IMR-90 (cell line): ENCODE results near the gene NADSYN1. TPM values are rescaled to one million over a fixed set of nuclear protein-coding genes. Genes with fewer than 3 reads are reported as not detected.

ENCODE experiments used
- ATAC-seq: fragments of 200-7000 bp; cut with Tn5 transposase; 2 replicates; pipeline ENCODE4 v1.9.1; 2020; ENCODE audit warnings: low read depth, mild to moderate bottlenecking, moderate library complexity
- BruUV-seq: library from RNA; stranded (reverse); fragments of 400-500 nt; replicated peaks from 2 replicates; lab custom pipeline; 2021; lab: Mats Ljungman, UMichigan
- CTCF ChIA-PET: fragments of 300-600 bp; formaldehyde crosslinking; extraction: SDS; loops from one replicate; lab custom pipeline; 2021; ENCODE audit warnings: antibody characterized with exemption; lab: Yijun Ruan, JAX
- POLR2A ChIA-PET: fragments of 300-600 bp; sonication (Branson Sonifier 250); formaldehyde crosslinking; loops from one replicate; lab custom pipeline; 2022; ENCODE audit warnings: antibody characterized with exemption; ENCODE audit not compliant: unreplicated experiment; lab: Charles Lee
- DNase-seq: peaks from one replicate; pipeline ENCODE4 v3.0.0; 2013
- H2AFZ ChIP-seq: replicated peaks from 2 replicates; pipeline ENCODE3; 2013; ENCODE audit warnings: low read length, mild to moderate bottlenecking; ENCODE audit not compliant: poor library complexity
- H2AK5ac ChIP-seq: 2 replicates; pipeline ENCODE4 v1.6.1; 2013; ENCODE audit warnings: low read depth, low read length, inconsistent platforms
- H2AK9ac ChIP-seq: replicated peaks from 2 replicates; pipeline ENCODE3; 2013; ENCODE audit warnings: mild to moderate bottlenecking, low read depth, low read length, moderate library complexity; ENCODE audit not compliant: poor library complexity
- H2BK120ac ChIP-seq: 2 replicates; pipeline ENCODE4 v1.6.1; 2013; ENCODE audit warnings: low read depth, low read length, inconsistent platforms
- H2BK15ac ChIP-seq: 3 replicates; pipeline ENCODE4 v1.6.1; 2013; ENCODE audit warnings: low read depth, low read length, inconsistent platforms
- H2BK20ac ChIP-seq: 2 replicates; pipeline ENCODE4 v1.6.1; 2013; ENCODE audit warnings: low read depth, mild to moderate bottlenecking, inconsistent platforms, low read length, moderate library complexity
- H2BK5ac ChIP-seq: 2 replicates; pipeline ENCODE4 v1.6.1; 2013; ENCODE audit warnings: mild to moderate bottlenecking, low read depth, low read length, inconsistent platforms; ENCODE audit not compliant: poor library complexity, severe bottlenecking
- H3K14ac ChIP-seq: replicated peaks from 2 replicates; pipeline ENCODE4 v1.6.1; 2013; ENCODE audit warnings: low read depth, low read length, inconsistent platforms
- H3K18ac ChIP-seq: 2 replicates; pipeline ENCODE4 v1.6.1; 2013; ENCODE audit warnings: low read depth, low read length, control low read depth
- H3K23ac ChIP-seq: 2 replicates; pipeline ENCODE4 v1.6.1; 2013; ENCODE audit warnings: low read depth, low read length, inconsistent platforms
- H3K27ac ChIP-seq: 2 replicates; pipeline ENCODE4 v1.5.1; 2013; ENCODE audit warnings: mild to moderate bottlenecking, control low read depth, low read length; ENCODE audit not compliant: insufficient read depth
- H3K27me3 ChIP-seq: 2 replicates; pipeline ENCODE4 v1.6.1; 2013; ENCODE audit warnings: low read length; ENCODE audit not compliant: control insufficient read depth, insufficient read depth
- H3K36me3 ChIP-seq: 2 replicates; pipeline ENCODE4 v1.6.1; 2013; ENCODE audit warnings: low read length, mixed read lengths; ENCODE audit not compliant: control insufficient read depth, insufficient read depth
- H3K4ac ChIP-seq: 2 replicates; pipeline ENCODE4 v1.6.1; 2013; ENCODE audit warnings: low read depth, low read length, inconsistent platforms
- H3K4me1 ChIP-seq: 2 replicates; pipeline ENCODE4 v1.6.1; 2013; ENCODE audit warnings: low read length, mixed read lengths; ENCODE audit not compliant: control insufficient read depth, insufficient read depth
- H3K4me2 ChIP-seq: 2 replicates; pipeline ENCODE4 v1.6.1; 2013; ENCODE audit warnings: low read depth, mild to moderate bottlenecking, control low read depth, low read length, moderate library complexity
- H3K4me3 ChIP-seq: 2 replicates; pipeline ENCODE4 v1.5.1; 2013; ENCODE audit warnings: low read depth, mild to moderate bottlenecking, control low read depth, low read length, moderate library complexity; ENCODE audit not compliant: insufficient read depth
- H3K56ac ChIP-seq: 2 replicates; pipeline ENCODE4 v1.6.1; 2013; ENCODE audit warnings: low read length, inconsistent platforms; ENCODE audit not compliant: insufficient read depth; ENCODE audit errors: extremely low read depth
- H3K79me1 ChIP-seq, 2 experiments: 2 replicates each; pipeline ENCODE4 v1.6.1; 2013; ENCODE audit warnings: low read length in 2 of 2, inconsistent platforms in 1 of 2, low read depth in 1 of 2
- H3K9ac ChIP-seq: 2 replicates; pipeline ENCODE4 v1.6.1; 2013; ENCODE audit warnings: low read depth, low read length, control low read depth
- H3K9me1 ChIP-seq: 2 replicates; pipeline ENCODE4 v1.6.1; 2013; ENCODE audit warnings: low read length, inconsistent platforms; ENCODE audit not compliant: insufficient read depth
- H3K9me3 ChIP-seq: 2 replicates; pipeline ENCODE4 v1.6.1; 2013; ENCODE audit warnings: low read length; ENCODE audit not compliant: control insufficient read depth, insufficient read depth
- H4K20me1 ChIP-seq: 2 replicates; pipeline ENCODE4 v1.6.1; 2013; ENCODE audit warnings: low read length, inconsistent platforms; ENCODE audit not compliant: insufficient read depth
- H4K5ac ChIP-seq: 2 replicates; pipeline ENCODE4 v1.6.1; 2013; ENCODE audit warnings: mild to moderate bottlenecking, low read depth, low read length, control low read depth
- H4K8ac ChIP-seq, 2 experiments: 2 replicates each; pipeline ENCODE4 v1.6.1; 2013; ENCODE audit warnings: low read depth in 2 of 2, low read length in 2 of 2, control low read depth in 1 of 2, inconsistent platforms in 1 of 2
- H4K91ac ChIP-seq: 2 replicates; pipeline ENCODE4 v1.6.1; 2013; ENCODE audit warnings: low read depth, low read length, inconsistent platforms; ENCODE audit not compliant: insufficient read depth
- BHLHE40 ChIP-seq: fragments of 150-350 bp; IDR thresholded peaks from 2 replicates; pipeline ENCODE4 v1.6.1; 2016; ENCODE audit warnings: mild to moderate bottlenecking, low read depth, low read length
- CEBPB ChIP-seq: IDR thresholded peaks from 2 replicates; pipeline ENCODE4 v1.6.1; 2012; ENCODE audit warnings: low read depth, low read length, improper control_type of control experiment
- ELK1 ChIP-seq: fragments of 150-350 bp; IDR thresholded peaks from 2 replicates; pipeline ENCODE4 v1.6.1; 2016; ENCODE audit warnings: low read depth, mild to moderate bottlenecking, low read length, moderate library complexity, borderline replicate concordance
- FOS ChIP-seq: fragments of 150-350 bp; IDR thresholded peaks from 2 replicates; pipeline ENCODE4 v1.6.1; 2016; ENCODE audit warnings: low read depth, low read length
- MAFK ChIP-seq: IDR thresholded peaks from 2 replicates; pipeline ENCODE4 v1.6.1; 2012; ENCODE audit warnings: low read depth, low read length, improper control_type of control experiment
- MAZ ChIP-seq: IDR thresholded peaks from 2 replicates; pipeline ENCODE4 v1.6.1; 2012; ENCODE audit warnings: low read depth, mild to moderate bottlenecking, low read length, improper control_type of control experiment, moderate library complexity, borderline replicate concordance
- MXI1 ChIP-seq: IDR thresholded peaks from 2 replicates; pipeline ENCODE4 v1.6.1; 2012; ENCODE audit warnings: low read depth, mild to moderate bottlenecking, low read length, moderate library complexity, borderline replicate concordance
- POLR2A ChIP-seq: IDR thresholded peaks from 2 replicates; pipeline ENCODE4 v1.6.1; 2012; ENCODE audit warnings: mild to moderate bottlenecking, low read depth, low read length
- RAD21 ChIP-seq: IDR thresholded peaks from 2 replicates; pipeline ENCODE4 v1.6.1; 2012; ENCODE audit warnings: low read length, improper control_type of control experiment
- RCOR1 ChIP-seq: IDR thresholded peaks from 2 replicates; pipeline ENCODE4 v1.6.1; 2012; ENCODE audit warnings: mild to moderate bottlenecking, low read length, improper control_type of control experiment; ENCODE audit not compliant: insufficient replicate concordance
- SMC3 ChIP-seq: fragments of 150-350 bp; IDR thresholded peaks from 2 replicates; pipeline ENCODE4 v1.6.1; 2016; ENCODE audit warnings: low read depth, mild to moderate bottlenecking, antibody characterized with exemption, low read length, moderate library complexity
- WGBS, 2 experiments: methylation state at CpG; one replicate each; pipeline versions ENCODE4 v1.1.5 to v1.1.7; 2013; ENCODE audit warnings: missing lambda C conversion rate in 2 of 2; ENCODE audit not compliant: insufficient read length in 1 of 2; ENCODE audit errors: extremely low coverage in 2 of 2; 5-methylcytosine and 5-hydroxymethylcytosine counted together
- dilution Hi-C: fragments of 300-500 bp; cut with HindIII; formaldehyde crosslinking; loops from one replicate; pipeline ENCODE4 v1.14.3; 2018; ENCODE audit warnings: low sequenced_read_pairs; ENCODE audit not compliant: unreplicated experiment
- in situ Hi-C: fragments of 300-500 bp; cut with MboI; formaldehyde crosslinking; loops from 3 replicates; pipeline ENCODE4 v1.14.3; 2019; ENCODE audit warnings: low sequenced_read_pairs, inconsistent platforms, mixed read lengths
- intact Hi-C: fragments of 100-400 bp; cut with micrococcal nuclease; formaldehyde crosslinking; loops from 2 replicates; pipeline ENCODE4 v1.10.0; 2022
- polyA plus RNA-seq, 3 experiments: library from polyadenylated mRNA; depleted of rRNA; stranded (reverse); fragments of >200 nt; gene quantifications; 2 replicates each; pipeline ENCODE4 v1.2.3, GENCODE V29; 2012; ENCODE audit warnings: low replicate concordance in 1 of 3
- total RNA-seq: library from RNA; depleted of rRNA; stranded (reverse); fragments of >200 nt; gene quantifications from 2 replicates; pipeline ENCODE4 v1.2.3, GENCODE V29; 2012

Gene NADSYN1
- total and polyA plus RNA-seq, 2 of the 4 experiments (the other 2 are of a cell fraction) = 69.5 to 70.4 TPM

- Histone ChIP-seq H4K20me1 (no peaks in the 10 kb centered on the region; the same call in 1 of the 2 replicates), H2BK15ac (no peak overlapping the region), H3K27me3 (no peaks in the 10 kb centered on the region), H2BK5ac (no peak overlapping the region), H3K23ac (no peak overlapping the region), H2BK120ac (no peak overlapping the region), H3K18ac (no peak overlapping the region), H4K8ac (no peak overlapping the region), H3K79me1 (peaks cover 0 to 4% of the 10 kb centered on the region in 2 experiments; a peak in 1 of 4 replicates), H3K9me3 (no peaks in the 10 kb centered on the region), H2AFZ (no peak overlapping the region), H3K14ac (no peak overlapping the region), H3K9ac (no peak overlapping the region), H4K91ac (no peak overlapping the region), H3K56ac (no peak overlapping the region), H3K4ac (no peak overlapping the region), H2BK20ac (no peak overlapping the region), H3K9me1 (peaks cover 20% of the 10 kb centered on the region), H3K4me2 (no peak overlapping the region), H2AK9ac (no peak overlapping the region), H2AK5ac (no peak overlapping the region), H3K27ac (no peak overlapping the region), H3K36me3 (peaks cover 65% of the 10 kb centered on the region), H4K5ac (no peak overlapping the region), H3K4me1 (peaks cover 2% of the 10 kb centered on the region; the same call in 1 of the 2 replicates), H3K4me3 (no peak overlapping the region)
- TF ChIP-seq MAZ = no peak
- TF ChIP-seq ELK1 = no peak
- TF ChIP-seq SMC3 = no peak
- no peak for TF ChIP-seq POLR2A
- no peak for TF ChIP-seq BHLHE40
- TF ChIP-seq RCOR1 = no peak
- no peak for TF ChIP-seq RAD21
- TF ChIP-seq MXI1 = no peak
- TF ChIP-seq CEBPB = no peak
- TF ChIP-seq MAFK = no peak
- no peak for TF ChIP-seq FOS
- no peak for DNase-seq
- no TSS peak for BruUV-seq
- dilution Hi-C loops = no loop called here
- ChIA-PET POLR2A (no interaction called here), CTCF (no interaction called here)
- no peak for ATAC-seq
- intact Hi-C loops = no loop called here
- in situ Hi-C loops = no loop called here
- 94% methylated on average over 2 of the region's 6 CpGs; no CpG with 5 or more reads in 1 of the 2 experiments for WGBS, 2 experiments
Observed at GRCh38 chr11:71483692-71484091, 30.7 kb downstream of the NADSYN1 start.
